ENCODE results near the gene DDX41. TPM values are rescaled to one million over a fixed set of nuclear protein-coding genes. Genes with fewer than 3 reads are reported as not detected.

The DDX41 gene
- total and polyA plus RNA-seq, 7 donors, result 47.8 to 78.4 (median 55.1) TPM

GRCh38 chr5:177474846-177475562 is 41.8 kb downstream of the DDX41 start:
- DNase-seq, result no peak
- Histone ChIP-seq H3K27me3 (no peaks in the 10 kb centered on the region), H3K4me3 (no peak overlapping the region), H3K36me3 (no peaks in the 10 kb centered on the region), H3K4me1 (peaks cover 0 to 94% (median 90%) of the 10 kb centered on the region in 4 donors), H3K27ac (peak overlapping the region; percentile 95 to 99 (median 96)), H3K9me3 (no peaks in the 10 kb centered on the region)
- TF ChIP-seq POLR2AphosphoS5 (IDR thresholded peaks at IDR 0.05) (peak in 2 of 4 donors; percentile 0 to 30), EP300 (IDR thresholded peaks at IDR 0.05) (no peak)
- intact Hi-C loops (cut with DNase I), result no loop called here
- WGBS, 2 donors, result 48 to 58% methylated on average over 4 of the region's 4 CpGs

- DNase-seq, result peak; percentile 72
- H3K36me3 ChIP-seq, result no peaks in the 10 kb centered on the region
- intact Hi-C loops (cut with DNase I), result no loop called here
- peak overlapping the region in 3 of 4 donors; percentile 77 to 92 (median 83) for H3K4me3 ChIP-seq
- H3K9me3 ChIP-seq, result no peaks in the 10 kb centered on the region
- H3K27ac ChIP-seq, result peak overlapping the region; percentile 95 to 99 (median 96)
- H3K27me3 ChIP-seq, result no peaks in the 10 kb centered on the region
- 48 to 60% methylated on average over 7 of the region's 7 CpGs for WGBS, 2 donors
- H3K4me1 ChIP-seq, result peaks cover 0 to 94% (median 90%) of the 10 kb centered on the region in 4 donors
- TF ChIP-seq CTCF (IDR thresholded peaks at IDR 0.05) (no peak), EP300 (IDR thresholded peaks at IDR 0.05) (no peak), POLR2A (IDR thresholded peaks at IDR 0.05) (no peak), POLR2AphosphoS5 (IDR thresholded peaks at IDR 0.05) (no peak)
Measured at GRCh38 chr5:177474002-177474476, 42.7 kb downstream of the DDX41 start.

GRCh38 chr5:177473443-177474001 is 43.2 kb downstream of the DDX41 start, which contains the start of gene DBN1:
Gene DBN1 (minus strand): TSS chr5:177473634. CDS start chr5:177473521, 113 bp downstream.
- DNase-seq, result peak; percentile 82
- Histone ChIP-seq H3K9me3 (no peaks in the 10 kb centered on the region), H3K4me3 (peak within 1 kb of the TSS; percentile 67 to 92 (median 80)), H3K27ac (peak within 1 kb of the TSS; percentile 95 to 99 (median 96)), H3K4me1 (peaks cover 0 to 94% (median 89%) of the 10 kb centered on the region in 4 donors), H3K36me3 (peaks cover 0 to 4% (median 0%) of the 10 kb centered on the region in 4 donors), H3K27me3 (no peaks in the 10 kb centered on the region)
- intact Hi-C loops (cut with DNase I), result loop anchor here (2.0 kb wide), 1 partner anchor 17 kb away; no protein-coding TSS in a partner anchor
- TF ChIP-seq CTCF (IDR thresholded peaks at IDR 0.05) (no peak), POLR2AphosphoS5 (IDR thresholded peaks at IDR 0.05) (peak; percentile 54 to 86 (median 73)), POLR2A (IDR thresholded peaks at IDR 0.05) (no peak), EP300 (IDR thresholded peaks at IDR 0.05) (no peak)
- 1 to 3% methylated on average over 68 to 69 of the region's 69 CpGs for WGBS, 2 donors

- WGBS, 2 donors, result 1 to 2% methylated on average over 93 of the region's 93 CpGs
- TF ChIP-seq CTCF (IDR thresholded peaks at IDR 0.05) (no peak), EP300 (IDR thresholded peaks at IDR 0.05) (no peak), POLR2AphosphoS5 (IDR thresholded peaks at IDR 0.05) (peak in 1 of 4 donors; percentile 16)
- Histone ChIP-seq H3K4me3 (peak overlapping the region; percentile 67 to 92 (median 80)), H3K9me3 (no peaks in the 10 kb centered on the region), H3K27ac (peak overlapping the region; percentile 95 to 99 (median 96)), H3K27me3 (no peaks in the 10 kb centered on the region), H3K4me1 (peaks cover 0 to 88% (median 83%) of the 10 kb centered on the region in 4 donors), H3K36me3 (peaks cover 0 to 12% (median 3%) of the 10 kb centered on the region in 4 donors)
- peak; percentile 73 for DNase-seq
- intact Hi-C loops (cut with DNase I), result loop anchor here (2.0 kb wide), 1 partner anchor 16 kb away; no protein-coding TSS in a partner anchor
Measured at GRCh38 chr5:177472460-177473442, 44.0 kb downstream of the DDX41 start.

All from sigmoid colon (tissue), 7 donors.